GM23248 (cell line): ENCODE measurements around the gene TCF7L2.

Source experiments
- EZH2 ChIP-seq: fragments of 200-600 bp; sonication (generic); IDR thresholded peaks from 2 replicates; pipeline ENCODE4 v1.6.1; 2018; ENCODE audit warnings: antibody characterized with exemption, mild to moderate bottlenecking; ENCODE audit not compliant: insufficient read depth, poor library complexity, severe bottlenecking
- EZH2phosphoT487 ChIP-seq: fragments of 200-600 bp; sonication (generic); IDR thresholded peaks from 2 replicates; pipeline ENCODE4 v1.6.1; 2018; ENCODE audit warnings: antibody characterized with exemption, moderate library complexity, mild to moderate bottlenecking, low read depth; ENCODE audit not compliant: insufficient read depth

- TF ChIP-seq EZH2 = no peak
- no peak for TF ChIP-seq EZH2phosphoT487
These were observed 3.4 kb upstream of the TCF7L2 start for GRCh38 chr10:112946649-112947048.
